ENCODE results near the gene FLNB.

DNA sequence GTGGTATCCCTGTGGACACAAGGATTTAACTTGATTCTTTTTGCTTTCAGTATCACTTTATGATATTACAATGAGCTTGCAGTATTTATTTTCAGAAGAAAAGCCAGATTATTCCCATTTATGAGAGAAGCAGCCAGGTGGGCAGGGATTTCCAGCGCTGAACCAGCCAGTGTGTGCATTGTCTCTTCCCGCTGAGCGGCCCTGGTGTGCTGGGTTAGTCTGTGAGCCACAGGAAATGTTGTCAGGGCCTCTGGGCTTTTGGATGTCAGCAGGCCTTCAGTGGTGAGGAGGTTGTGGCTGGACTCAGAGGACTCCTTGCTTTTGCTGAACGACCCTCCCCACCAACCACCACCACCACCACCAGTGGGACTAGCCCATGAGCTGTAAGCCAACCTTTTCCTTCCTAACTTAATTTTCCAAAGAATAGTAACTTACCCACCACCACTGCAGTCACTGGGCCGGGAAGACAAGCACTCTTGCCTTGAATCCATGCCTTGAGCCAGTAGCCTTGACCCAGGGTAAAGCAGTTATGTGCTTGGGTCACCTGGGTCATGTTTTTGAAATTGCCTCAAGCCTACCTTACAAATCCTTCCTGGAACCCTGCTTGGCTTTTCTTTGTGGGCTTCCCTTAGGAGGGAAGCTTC is 33.1 kb downstream of the FLNB start:
- TF ChIP-seq TAF1 (IDR thresholded peaks at IDR 0.05; ENCODE audit: low read depth) (no peak), RAD21 (IDR thresholded peaks at IDR 0.05; ENCODE audit: low read depth) (no peak)

Measured in Ishikawa (cell line).